WTC11 (cell line): ENCODE results near the gene SHROOM3.

Experiments used
- CBFB ChIP-seq: sonication (generic); formaldehyde crosslinking; IDR thresholded peaks from 2 replicates; pipeline ENCODE4 v1.8.1; 2022; ENCODE audit warnings: mild to moderate bottlenecking, low read depth, missing genetic modification reagents
- CREM ChIP-seq: sonication (generic); formaldehyde crosslinking; IDR thresholded peaks from 2 replicates; pipeline ENCODE4 v1.8.1; 2022; ENCODE audit warnings: mild to moderate bottlenecking, missing genetic modification reagents, moderate library complexity
- ELF4 ChIP-seq: sonication (generic); formaldehyde crosslinking; IDR thresholded peaks from 2 replicates; pipeline ENCODE4 v1.8.1; 2022; ENCODE audit warnings: low read depth, mild to moderate bottlenecking, moderate library complexity, missing genetic modification reagents
- KAT7 ChIP-seq: sonication (generic); formaldehyde crosslinking; IDR thresholded peaks from 2 replicates; pipeline ENCODE4 v1.8.1; 2023; ENCODE audit warnings: missing genetic modification reagents, mild to moderate bottlenecking, borderline replicate concordance
- SMAD4 ChIP-seq: sonication (generic); formaldehyde crosslinking; IDR thresholded peaks from 2 replicates; pipeline ENCODE4 v1.8.0; 2022; ENCODE audit warnings: mild to moderate bottlenecking, missing genetic modification reagents
- ZNF396 ChIP-seq: fragments of 250-450 bp; sonication (Bioruptor Pico); IDR thresholded peaks from 2 replicates; pipeline ENCODE4 v1.8.0; 2021; ENCODE audit warnings: mild to moderate bottlenecking, moderate library complexity, borderline replicate concordance
- TF ChIP-seq, protein P1 (sequence below): fragments of 200-600 bp; IDR thresholded peaks from 2 replicates; pipeline ENCODE4 v1.8.0; 2022; ENCODE audit warnings: antibody characterized with exemption
- TF ChIP-seq, protein P2 (sequence below): sonication (generic); formaldehyde crosslinking; conservative IDR thresholded peaks from 2 replicates; pipeline ENCODE4 v1.8.1; 2022; ENCODE audit warnings: mild to moderate bottlenecking, missing genetic modification reagents
- TF ChIP-seq, protein P3 (sequence below): sonication (generic); formaldehyde crosslinking; IDR thresholded peaks from 2 replicates; pipeline ENCODE4 v1.8.1; 2022; ENCODE audit warnings: low read depth, mild to moderate bottlenecking, moderate library complexity, missing genetic modification reagents, borderline replicate concordance
- TF ChIP-seq, protein P4 (sequence below): sonication (generic); formaldehyde crosslinking; IDR thresholded peaks from 2 replicates; pipeline ENCODE4 v1.8.1; 2023; ENCODE audit warnings: mild to moderate bottlenecking, missing genetic modification reagents, moderate library complexity

DNA sequence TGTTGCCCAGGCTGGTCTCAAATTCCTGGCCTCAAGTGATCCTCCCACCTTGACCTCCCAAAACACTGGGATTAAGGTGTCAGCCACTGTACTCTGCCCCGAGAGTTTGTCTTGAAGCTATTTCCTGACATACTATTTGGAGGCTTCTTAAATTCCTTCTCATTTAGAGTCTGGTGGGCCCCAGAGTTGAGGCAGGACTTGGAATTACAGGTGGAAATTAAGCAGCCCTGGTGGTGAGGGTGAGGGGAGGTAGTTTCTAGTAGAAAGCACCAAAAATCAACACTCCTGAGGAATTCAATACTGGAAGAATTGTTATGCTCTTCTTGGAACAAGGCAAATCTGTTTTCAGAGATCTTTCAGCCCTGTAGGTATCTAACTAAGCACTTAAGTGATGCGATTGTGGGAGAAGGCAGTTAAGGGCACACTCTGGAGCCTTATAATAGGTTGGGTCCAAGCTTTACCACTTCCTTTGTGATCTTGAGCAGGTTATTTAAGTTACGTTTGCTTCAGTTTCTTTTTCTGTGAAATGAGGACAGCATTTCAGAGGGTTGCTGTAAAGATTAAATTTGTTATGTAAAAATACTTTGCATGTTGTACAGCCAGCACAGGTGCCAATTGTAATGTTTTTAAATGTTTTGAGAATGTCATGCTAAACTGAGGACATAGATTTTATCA is 262.2 kb downstream of the SHROOM3 start:
- TF ChIP-seq, protein P1, sequence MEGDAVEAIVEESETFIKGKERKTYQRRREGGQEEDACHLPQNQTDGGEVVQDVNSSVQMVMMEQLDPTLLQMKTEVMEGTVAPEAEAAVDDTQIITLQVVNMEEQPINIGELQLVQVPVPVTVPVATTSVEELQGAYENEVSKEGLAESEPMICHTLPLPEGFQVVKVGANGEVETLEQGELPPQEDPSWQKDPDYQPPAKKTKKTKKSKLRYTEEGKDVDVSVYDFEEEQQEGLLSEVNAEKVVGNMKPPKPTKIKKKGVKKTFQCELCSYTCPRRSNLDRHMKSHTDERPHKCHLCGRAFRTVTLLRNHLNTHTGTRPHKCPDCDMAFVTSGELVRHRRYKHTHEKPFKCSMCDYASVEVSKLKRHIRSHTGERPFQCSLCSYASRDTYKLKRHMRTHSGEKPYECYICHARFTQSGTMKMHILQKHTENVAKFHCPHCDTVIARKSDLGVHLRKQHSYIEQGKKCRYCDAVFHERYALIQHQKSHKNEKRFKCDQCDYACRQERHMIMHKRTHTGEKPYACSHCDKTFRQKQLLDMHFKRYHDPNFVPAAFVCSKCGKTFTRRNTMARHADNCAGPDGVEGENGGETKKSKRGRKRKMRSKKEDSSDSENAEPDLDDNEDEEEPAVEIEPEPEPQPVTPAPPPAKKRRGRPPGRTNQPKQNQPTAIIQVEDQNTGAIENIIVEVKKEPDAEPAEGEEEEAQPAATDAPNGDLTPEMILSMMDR, result no peak
- TF ChIP-seq, protein P2, sequence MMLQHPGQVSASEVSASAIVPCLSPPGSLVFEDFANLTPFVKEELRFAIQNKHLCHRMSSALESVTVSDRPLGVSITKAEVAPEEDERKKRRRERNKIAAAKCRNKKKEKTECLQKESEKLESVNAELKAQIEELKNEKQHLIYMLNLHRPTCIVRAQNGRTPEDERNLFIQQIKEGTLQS (CRISPR knock-in tag), result no peak
- no peak for TF ChIP-seq CREM (CRISPR knock-in tag)
- TF ChIP-seq, protein P3, sequence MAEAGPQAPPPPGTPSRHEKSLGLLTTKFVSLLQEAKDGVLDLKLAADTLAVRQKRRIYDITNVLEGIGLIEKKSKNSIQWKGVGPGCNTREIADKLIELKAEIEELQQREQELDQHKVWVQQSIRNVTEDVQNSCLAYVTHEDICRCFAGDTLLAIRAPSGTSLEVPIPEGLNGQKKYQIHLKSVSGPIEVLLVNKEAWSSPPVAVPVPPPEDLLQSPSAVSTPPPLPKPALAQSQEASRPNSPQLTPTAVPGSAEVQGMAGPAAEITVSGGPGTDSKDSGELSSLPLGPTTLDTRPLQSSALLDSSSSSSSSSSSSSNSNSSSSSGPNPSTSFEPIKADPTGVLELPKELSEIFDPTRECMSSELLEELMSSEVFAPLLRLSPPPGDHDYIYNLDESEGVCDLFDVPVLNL, result no peak
- TF ChIP-seq, protein P4, sequence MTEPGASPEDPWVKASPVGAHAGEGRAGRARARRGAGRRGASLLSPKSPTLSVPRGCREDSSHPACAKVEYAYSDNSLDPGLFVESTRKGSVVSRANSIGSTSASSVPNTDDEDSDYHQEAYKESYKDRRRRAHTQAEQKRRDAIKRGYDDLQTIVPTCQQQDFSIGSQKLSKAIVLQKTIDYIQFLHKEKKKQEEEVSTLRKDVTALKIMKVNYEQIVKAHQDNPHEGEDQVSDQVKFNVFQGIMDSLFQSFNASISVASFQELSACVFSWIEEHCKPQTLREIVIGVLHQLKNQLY, result no peak
- TF ChIP-seq SMAD4 (CRISPR knock-in tag), result no peak
- TF ChIP-seq ELF4 (CRISPR knock-in tag), result no peak
- TF ChIP-seq CBFB (CRISPR knock-in tag), result no peak
- TF ChIP-seq KAT7 (CRISPR knock-in tag), result no peak
- no peak for TF ChIP-seq ZNF396 (CRISPR knock-in tag)
